Measurements from ENCODE around the gene BAD.
A peak's percentile ranks its signal among the peaks of the same experiment; 100 is the strongest.

BAD gene

DNA sequence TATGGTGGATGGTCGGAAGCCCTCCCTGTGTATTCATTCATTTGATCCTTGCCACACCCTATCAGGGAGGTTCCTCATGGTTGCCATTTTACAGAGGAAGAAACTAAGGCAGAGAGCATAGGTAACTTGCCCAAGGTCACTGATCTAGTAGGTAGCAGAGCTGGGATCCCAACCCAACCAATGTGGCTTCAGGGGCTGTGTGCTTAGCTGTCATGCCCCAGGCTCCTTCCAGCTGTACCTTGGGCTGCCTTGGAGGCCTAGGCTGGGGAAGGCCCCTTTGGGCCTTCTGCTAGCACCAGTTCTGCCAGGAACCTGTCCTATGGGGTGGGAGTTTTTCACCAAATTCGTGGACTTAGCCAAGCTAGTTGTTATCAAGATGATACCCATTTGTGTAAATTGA lies 8.6 kb downstream of the BAD start:
- no peak for DNase-seq (ENCODE audit: low read depth)

DNA sequence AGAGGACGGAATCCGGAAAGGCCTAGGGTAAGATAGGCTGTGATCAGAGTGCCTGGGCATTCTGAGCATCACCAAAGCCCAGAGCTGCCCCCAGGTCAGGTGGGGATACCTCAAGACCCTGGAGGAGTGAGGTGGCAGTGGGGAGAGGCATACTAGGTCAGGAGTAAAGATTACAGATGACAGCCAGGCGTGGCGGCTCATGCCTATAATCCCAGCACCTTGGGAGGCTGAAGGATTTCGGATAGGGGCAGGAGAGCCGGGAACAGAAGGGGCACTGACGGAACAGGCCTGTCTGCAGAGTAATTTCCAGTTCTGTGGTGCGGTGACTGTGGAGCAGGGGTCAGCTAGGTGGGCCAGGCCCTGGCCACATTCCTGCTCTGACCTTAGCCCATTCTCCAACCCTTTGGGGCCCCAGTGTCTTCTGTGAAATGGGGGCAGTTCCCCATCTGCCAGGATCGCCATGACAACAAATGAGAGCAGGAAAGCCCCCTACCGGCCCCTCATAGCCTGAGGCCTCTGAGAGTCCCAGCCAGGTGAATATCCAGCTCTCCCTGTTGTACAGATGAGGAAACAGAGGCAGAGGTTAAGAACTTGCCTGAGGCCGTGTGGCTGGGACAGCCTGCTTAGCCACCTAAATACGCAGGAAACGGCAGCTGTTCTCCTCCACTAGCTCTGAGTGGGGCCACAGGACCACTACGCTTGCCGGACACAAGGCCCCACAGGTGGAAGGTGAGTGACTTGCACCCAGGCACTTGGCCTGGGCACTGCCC lies 9.2 kb downstream of the BAD start:
- DNase-seq (ENCODE audit: low read depth): no peak

DNA sequence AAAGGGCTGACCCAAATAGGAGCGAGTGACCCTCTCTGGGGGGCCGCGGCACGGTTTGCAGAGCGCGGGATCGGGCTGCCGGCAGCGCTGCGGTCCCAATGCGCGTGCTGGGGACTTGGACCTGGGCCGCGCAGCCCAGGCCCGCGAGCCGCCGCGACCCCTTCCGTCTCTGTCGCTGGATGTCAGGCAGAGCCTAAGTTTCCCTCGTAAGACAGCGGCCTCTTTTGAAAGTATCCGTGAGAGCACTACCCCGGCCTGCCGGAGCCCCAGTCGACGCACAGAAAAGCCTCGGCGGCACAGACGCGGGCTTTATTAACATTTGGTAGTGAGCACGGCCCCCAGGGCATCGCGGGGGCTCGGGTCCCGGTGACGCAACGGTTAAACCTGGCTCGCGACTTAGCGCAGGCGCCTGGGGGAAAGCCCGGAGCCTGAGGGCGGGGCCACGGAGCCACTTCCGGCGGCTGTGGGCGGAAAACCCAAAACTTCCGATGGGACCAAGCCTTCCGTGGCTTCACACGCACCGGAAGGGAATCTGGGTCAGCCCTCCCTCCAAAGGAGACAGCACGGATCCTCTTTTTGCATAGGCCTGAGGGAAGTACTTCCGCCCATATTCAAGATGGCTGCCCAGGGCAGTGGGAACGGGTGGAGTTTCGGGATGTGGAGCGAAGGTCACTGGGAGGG lies 14.8 kb downstream of the BAD start:
- DNase-seq (ENCODE audit: low read depth): peak; percentile 97

DNA sequence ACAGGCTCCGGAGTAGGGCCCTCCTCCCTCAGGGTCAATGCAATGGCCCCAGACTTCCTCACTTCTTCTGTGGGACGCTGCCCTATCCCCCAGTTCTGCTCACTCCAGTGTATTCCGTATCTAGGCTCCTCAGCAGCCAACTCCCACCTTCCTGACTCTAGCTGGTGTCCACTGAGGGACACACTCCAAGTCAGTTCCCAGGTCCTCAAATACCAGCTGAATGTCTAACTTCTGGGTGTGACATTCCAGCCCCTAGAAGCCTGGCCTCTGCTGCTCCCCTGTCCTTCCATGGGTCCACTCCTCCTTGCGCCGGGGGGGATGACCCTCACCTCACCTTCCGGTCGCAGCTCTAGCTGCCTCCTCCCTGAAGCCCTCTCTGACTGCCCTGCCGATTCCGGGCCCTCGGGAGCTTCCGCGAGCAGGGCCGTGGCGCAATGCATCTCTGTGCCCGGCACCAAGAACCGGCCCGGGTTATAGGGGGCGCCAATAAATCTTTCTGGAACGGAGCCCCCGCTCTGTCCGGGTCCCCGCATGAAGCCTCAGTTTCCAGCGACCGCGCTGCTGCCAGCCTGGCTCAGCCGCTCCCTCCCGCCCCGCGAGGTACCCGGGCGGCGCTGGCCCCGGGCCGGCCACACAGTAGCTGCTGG lies 15.4 kb downstream of the BAD start:
- peak; percentile 26 for DNase-seq (ENCODE audit: low read depth)

DNA sequence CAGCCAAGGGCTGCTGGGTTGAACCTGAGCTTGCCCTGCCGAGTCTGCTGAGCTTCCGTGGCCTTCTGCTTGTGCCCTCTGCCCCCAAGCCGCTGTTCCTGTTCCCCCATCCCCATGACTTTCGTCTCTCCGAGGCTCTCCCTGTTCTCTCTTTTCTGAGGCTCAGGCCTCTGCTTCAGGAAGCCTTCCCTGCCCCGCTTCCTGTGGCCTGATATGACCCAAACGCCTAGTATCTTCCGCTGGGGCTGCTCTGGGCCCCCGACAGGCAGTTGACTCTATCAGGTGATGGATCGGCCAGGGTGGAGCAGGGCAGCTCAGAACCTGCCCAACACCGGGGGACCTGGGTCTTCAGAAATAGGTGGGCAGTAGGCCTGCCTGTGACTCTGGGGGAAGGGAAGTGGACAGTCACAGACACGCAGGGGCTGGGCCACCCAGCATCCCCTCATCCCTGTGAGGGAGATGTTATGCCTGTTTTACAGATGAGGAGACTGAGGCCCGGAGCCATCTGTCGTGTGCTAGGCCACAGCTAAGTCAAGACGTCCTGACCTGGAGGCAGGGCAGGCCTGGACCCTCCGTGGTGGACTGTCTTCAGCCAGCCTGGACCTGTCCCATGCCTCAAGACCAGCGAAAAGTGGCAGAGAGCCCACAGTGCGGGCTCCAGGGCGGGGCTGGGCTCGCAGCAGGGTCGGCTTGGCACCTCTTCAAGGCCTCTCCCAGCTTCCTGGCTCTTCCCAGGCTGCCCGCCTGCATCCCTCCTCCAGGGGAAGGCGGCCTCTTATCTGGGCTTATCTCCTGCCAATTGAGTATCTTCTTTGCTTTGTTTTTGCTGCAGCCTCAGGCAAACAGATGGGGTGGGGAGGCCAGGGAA lies 16.2 kb downstream of the BAD start:
- DNase-seq (ENCODE audit: low read depth): no peak

DNA sequence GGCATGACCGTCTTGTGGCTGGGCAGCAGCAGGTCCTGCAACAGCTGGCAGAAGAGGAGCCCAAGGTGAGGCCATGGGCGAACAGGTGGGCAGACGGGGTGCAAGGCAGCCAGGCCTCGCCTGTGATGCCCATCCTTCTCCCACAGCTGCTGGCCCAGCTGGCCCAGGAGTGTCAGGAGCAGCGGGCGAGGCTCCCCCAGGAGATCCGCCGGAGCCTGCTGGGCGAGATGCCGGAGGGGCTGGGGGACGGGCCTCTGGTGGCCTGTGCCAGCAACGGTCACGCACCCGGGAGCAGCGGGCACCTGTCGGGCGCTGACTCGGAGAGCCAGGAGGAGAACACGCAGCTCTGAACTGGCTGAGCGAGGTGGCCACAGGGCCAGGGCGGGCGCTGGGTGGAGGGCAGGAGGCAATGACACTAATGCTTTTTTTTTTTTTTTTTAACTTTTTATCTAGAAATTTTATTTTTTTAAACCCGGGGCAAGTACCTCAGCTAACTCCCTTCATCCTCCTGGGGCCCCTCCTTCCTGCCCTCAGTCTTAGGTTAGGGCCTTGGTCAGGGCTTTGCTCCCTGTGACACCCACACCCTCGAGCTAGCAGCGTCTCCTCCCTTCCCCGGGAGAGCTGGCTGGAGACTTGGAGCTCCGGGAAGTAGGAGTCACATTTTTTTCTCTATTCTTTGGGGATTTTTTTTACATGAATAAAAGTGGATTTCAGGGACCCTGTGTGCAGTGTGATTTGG lies 17.1 kb downstream of the BAD start:
- DNase-seq (ENCODE audit: low read depth): no peak

DNA sequence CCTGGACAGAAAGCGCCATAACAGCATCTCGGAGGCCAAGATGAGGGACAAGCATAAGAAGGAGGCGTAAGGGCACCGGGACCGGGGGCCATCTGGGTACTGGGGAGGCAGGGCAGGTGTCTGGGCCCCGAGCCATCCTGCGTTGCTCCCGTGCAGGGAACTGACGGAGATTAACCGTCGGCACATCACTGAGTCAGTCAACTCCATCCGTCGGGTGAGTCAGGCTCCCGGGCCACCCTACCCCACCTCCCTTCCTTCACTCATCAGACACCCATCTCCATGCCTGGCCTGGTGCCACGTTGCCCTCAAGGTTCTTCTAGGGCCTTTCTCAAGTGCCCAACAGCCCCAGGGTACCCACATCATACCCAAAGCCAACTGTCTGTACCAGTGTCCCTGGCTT lies 18.1 kb downstream of the BAD start:
- no peak for DNase-seq (ENCODE audit: low read depth)

DNA sequence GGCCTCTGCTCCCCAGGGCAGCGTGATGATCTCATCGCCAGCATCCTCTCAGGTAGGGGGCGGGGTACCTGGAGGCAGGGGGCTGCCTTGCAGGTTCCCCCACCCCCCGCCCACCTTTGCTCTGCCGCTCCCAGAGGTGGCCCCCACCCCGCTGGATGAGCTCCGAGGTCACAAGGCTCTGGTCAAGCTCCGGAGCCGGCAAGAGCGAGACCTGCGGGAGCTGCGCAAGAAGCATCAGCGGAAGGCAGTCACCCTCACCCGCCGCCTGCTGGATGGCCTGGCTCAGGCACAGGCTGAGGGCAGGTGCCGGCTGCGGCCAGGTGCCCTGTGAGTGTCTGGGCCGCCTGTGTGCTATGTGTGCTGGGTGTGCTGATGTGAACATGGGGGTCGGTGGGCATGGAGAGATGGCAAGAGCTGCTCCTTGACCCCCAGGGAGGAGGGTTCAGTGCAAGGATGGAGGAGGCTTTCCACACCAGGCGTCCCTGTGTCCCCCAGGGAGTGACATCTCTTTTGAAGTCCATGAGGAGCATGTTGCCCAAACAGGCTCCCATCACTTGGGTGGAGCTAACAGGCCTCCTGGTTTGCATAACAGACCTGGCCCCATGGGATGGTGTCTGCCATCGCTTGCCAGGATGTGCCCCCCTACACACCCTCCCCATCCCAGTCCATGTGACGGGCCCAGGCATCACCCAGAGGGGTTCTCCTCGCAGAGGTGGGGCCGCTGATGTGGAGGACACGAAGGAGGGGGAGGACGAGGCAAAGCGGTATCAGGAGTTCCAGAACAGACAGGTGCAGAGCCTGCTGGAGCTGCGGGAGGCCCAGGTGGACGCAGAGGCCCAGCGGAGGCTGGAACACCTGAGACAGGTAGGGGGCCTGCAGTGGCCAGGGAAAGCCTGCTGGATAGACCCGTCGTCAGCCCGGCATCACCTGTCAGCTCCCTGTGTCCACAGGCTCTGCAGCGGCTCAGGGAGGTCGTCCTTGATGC lies 19.0 kb downstream of the BAD start:
- no peak for DNase-seq (ENCODE audit: low read depth)

DNA sequence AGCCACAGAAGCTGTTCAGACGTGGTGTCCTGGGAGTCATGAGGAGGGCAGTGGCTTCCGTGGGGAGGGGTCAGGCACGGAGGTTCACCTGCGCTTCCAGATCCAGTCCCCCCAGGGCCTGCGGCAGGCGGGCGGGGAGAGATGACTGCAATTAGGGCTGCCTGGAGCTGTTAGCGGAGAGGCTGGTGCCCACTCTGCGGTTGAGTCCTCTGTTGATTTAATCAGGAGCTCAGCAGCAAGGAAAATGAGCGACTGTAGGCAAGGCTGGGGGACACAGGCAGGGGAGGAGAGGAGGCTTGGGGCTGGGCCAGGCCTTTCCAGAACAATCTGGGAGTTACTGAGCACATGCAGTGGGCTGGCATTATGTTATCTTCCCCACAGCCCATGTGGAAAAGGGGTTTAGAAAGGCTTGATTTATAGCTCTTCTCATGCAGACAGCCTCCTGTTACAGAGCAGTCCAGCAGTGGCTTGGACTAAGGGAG lies 20.1 kb downstream of the BAD start:
- no peak for DNase-seq (ENCODE audit: low read depth)

DNA sequence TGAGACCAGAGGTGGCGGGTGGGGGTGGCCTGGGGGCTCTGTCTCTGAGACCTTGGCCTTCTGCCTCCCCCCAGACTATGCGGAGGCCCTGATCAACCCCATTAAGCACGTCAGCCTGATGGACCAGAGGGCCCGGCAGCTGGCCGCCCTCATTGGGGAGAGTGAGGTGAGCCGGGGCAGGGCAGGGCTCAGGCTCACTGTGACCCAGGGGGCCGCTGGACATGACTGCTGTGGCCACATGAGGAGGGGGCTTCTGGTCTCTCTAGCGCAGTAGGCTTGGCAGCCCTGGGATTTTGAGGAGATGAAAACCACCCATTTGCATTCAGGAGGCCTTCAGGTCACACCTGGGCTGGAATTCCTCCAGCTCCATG lies 20.5 kb downstream of the BAD start:
- no peak for DNase-seq (ENCODE audit: low read depth)

DNA sequence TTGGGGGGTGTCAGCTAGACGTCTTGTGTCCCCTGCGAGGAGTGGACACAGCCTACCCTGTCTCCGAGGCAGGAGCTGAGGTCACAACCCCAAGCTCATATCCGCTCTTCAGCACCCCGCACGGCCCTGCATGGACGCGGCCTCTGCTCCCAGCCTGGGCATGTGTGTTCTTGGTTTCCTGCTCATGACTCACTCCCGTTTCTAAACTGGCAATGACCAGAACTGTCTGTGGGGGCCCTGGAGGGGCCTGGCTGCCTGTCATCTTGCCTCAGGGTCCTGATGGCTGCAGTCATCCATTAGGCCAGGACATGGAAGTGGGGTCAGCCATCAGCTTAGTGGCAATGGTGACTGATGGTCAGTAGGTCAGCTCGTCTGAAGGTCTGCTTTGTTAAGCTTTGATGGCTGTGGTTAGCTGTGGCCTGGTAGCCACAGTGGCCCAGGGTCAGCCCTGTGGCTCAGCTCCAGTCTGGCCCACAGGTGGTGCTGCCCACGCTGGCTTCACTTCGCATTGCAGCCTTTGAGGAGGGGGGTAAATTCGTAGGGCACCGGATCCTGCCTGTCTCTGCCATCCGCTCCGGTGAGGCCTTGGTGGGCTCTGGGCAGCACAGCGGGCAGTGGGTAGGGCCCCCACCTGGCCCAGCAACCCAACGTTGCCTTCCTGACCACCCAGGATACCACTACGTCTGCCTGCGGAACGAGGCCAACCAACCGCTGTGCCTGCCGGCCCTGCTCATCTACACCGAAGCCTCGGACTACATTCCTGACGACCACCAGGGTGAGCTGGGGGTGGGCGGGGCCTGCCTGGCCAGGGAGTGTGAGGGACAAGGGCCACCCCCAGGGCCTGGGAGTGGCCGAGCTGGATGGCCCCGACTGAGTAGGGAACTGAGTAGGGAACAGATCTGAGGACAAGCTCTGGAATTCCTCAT lies 21.2 kb downstream of the BAD start:
- DNase-seq (ENCODE audit: low read depth): no peak

DNA sequence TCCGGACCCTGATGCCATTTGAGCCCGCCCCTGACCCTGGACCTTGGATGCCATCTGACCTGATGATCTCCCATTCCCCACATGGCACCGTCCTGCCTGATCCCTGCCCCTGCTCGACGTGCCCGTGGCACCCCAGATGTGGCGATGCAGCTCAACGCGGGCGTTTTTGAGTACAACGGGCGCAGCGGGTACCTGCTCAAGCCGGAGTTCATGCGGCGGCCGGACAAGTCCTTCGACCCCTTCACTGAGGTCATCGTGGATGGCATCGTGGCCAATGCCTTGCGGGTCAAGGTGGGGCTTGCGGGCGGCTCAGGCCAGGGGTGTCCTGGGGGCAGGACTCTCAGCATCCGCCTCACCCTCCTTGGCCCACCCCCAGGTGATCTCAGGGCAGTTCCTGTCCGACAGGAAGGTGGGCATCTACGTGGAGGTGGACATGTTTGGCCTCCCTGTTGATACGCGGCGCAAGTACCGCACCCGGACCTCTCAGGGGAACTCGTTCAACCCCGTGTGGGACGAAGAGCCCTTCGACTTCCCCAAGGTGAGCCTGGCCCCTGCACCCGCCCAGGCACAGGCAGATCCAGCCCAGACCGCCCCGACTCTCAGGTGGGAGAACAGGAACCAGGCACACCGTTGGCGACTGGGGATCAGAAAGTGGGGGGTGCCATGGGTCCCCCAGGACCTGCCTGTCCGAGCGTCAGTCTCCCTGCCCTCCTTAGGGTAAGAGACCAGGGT lies 22.0 kb downstream of the BAD start:
- no peak for DNase-seq (ENCODE audit: low read depth)

DNA sequence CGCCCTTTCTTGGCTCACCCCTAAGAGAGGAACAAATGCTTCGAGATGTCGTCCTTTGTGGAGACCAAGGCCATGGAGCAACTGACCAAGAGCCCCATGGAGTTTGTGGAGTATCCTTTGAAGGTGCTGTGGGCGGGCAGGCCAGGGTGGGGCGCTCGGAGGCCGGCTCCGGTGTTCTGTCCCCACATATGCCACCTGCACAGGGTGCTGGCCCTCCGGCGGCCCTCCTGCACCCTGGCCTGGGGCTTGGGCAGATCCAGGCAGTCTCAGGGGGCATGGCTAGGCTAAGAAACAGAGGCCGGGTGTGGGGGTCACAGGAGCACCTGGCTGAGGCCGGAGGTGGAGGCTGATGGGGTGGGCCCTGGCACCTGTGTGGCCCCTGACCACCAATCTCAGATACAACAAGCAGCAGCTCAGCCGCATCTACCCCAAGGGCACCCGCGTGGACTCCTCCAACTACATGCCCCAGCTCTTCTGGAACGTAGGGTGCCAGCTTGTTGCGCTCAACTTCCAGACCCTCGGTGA lies 22.8 kb downstream of the BAD start:
- no peak for DNase-seq (ENCODE audit: low read depth)

DNA sequence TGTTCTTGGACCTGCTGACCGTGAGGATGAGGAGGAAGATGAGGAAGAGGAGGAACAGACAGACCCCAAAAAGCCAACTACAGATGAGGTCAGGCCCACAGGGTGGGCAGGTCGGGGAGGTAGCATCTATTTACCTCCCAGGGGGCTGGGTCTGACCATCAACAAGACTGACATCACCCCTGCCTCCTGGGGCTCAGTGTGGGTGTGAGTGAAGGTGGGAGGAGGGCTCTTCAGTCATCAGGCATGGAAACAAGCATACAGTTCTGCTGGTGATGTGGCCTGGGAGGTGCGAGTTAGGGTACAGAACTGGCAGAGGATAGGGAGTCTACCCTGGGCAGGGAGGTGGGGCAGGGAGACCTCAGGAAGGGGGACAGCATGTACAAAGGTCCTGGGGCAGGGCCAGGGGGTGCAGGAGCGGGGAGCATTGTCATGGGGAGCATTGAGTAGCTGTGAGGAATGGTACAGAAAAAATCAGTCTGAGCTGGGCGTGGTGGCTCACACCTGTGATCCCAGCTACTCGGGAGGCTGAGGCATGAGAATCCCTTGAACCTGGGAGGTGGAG lies 24.2 kb downstream of the BAD start:
- DNase-seq (ENCODE audit: low read depth): no peak

DNA sequence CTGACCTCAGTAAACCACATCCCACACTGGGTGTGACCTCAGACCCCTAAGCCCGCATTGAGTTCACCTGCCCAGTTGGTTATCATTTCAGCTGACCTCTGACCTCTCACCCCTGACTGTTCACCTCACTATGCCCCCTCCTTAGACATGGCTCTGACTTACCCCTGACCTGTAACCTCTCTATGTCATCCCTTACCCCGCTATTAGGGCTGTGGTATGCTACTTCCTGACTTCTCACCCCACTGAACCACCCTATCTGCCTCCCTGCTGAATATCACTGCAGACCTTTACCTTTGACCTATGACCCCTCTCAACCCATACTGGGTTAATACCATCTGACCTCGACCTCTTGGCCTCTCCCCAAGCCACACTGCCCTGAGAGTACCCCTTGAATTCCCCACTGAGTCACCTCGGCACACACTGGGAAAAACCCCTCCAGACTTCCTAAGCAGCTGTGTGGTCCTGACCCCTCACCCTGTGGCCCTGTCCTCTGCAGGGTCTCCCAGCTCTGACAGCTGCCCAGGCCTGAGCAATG lies 24.9 kb downstream of the BAD start:
- no peak for DNase-seq (ENCODE audit: low read depth)

DNA sequence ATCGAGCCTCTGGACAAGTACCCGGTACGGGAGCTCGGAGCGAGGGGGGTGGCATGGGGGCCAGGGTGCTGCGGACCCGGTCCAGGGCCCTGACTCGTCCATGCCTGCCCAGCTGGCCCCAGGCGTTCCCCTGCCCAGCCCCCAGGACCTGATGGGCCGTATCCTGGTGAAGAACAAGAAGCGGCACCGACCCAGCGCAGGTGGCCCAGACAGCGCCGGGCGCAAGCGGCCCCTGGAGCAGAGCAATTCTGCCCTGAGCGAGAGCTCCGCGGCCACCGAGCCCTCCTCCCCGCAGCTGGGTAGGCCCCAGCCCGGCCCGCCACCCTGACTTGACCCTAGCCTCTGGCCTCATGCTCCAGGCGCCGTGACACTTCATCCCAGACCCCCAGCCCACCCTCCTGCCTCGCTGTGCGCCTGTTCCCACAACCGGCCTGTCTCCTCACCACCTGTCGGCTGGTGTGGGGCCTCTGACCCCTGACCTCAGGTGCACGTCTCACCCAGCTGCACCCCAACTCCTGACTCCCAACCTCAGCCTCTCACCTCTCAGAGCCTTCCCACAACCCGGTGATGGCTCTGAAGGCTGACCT lies 25.4 kb downstream of the BAD start:
- no peak for DNase-seq (ENCODE audit: low read depth)

DNA sequence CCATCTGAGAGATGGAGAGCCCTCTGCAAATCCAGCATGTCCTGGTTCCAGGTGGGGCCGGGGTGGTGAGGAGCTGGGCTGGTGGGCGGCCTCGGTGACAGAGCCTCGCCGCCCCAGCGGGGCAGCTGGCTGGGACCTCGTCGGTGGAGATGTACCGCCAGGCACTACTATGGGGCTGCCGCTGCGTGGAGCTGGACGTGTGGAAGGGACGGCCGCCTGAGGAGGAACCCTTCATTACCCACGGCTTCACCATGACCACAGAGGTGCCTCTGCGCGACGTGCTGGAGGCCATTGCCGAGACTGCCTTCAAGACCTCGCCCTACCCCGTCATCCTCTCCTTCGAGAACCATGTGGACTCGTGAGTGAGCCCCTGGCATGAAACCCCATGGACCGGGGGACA lies 26.1 kb downstream of the BAD start:
- no peak for DNase-seq (ENCODE audit: low read depth)
